ENCODE data around the gene EPHB1. TPM values are rescaled to one million over a fixed set of nuclear protein-coding genes. Genes with fewer than 3 reads are reported as not detected.

Gene EPHB1
- polyA plus RNA-seq, 1 of the 3 experiments (the other 2 are of a cell fraction) = 1.2 TPM

- H3K79me2 ChIP-seq (ENCODE audit: insufficient read depth) = no peaks in the 10 kb centered on the region
- no peaks in the 10 kb centered on the region for H3K27me3 ChIP-seq (ENCODE audit: insufficient read depth)
- no peak overlapping the region for H3K4me2 ChIP-seq
- no peak overlapping the region for H2AFZ ChIP-seq (ENCODE audit: low read depth)
- no peak overlapping the region for H3K9ac ChIP-seq
- WGBS (ENCODE audit: low lambda C conversion rate) = 41% methylated on average over 2 of the region's 2 CpGs
- no peak overlapping the region for H3K4me3 ChIP-seq (ENCODE audit: low read depth in 2 of 2, low read length in 1 of 2)
- ChIA-PET CTCF (interaction anchor here (1.6 kb wide), 1 partner anchor 305 kb away, joined by 4 read pairs; no protein-coding TSS in a partner anchor), POLR2A (no interaction called here)
- TF ChIP-seq SMC3 (IDR thresholded peaks at IDR 0.05; ENCODE audit: low read depth, low read length) = no peak
- no peak for TF ChIP-seq RFX5 (IDR thresholded peaks at IDR 0.05; ENCODE audit: low read length)
- TF ChIP-seq RAD21 (IDR thresholded peaks at IDR 0.05; ENCODE audit: low read length) = no peak
- TF ChIP-seq EZH2phosphoT487 (IDR thresholded peaks at IDR 0.05; ENCODE audit: borderline replicate concordance, low read depth) = no peak
- no peak for TF ChIP-seq CHD2 (IDR thresholded peaks at IDR 0.05; ENCODE audit: low read length, partially characterized antibody)
- TF ChIP-seq FOXJ3 (CRISPR knock-in tag; IDR thresholded peaks at IDR 0.05) = no peak
- no peaks in the 10 kb centered on the region for H3K9me3 ChIP-seq
- H3F3A ChIP-seq (replicated peaks; ENCODE audit: insufficient read depth) = no peaks in the 10 kb centered on the region
- no peaks in the 10 kb centered on the region for H3K9me2 ChIP-seq
- H3K27ac ChIP-seq (ENCODE audit: low read depth in 2 of 2, low read length in 1 of 2) = no peak overlapping the region
- peaks cover 3% of the 10 kb centered on the region; the same call in 1 of the 2 replicates for H4K20me1 ChIP-seq (ENCODE audit: insufficient read depth)
- no peaks in the 10 kb centered on the region for H3K36me3 ChIP-seq (replicated peaks in 1 of 2; ENCODE audit: control insufficient read depth in 1 of 2, insufficient read depth in 2 of 2, low read length in 1 of 2)
- no peak for DNase-seq
- peaks cover 0 to 15% of the 10 kb centered on the region in 2 experiments; a peak in 2 of 4 replicates for H3K4me1 ChIP-seq (ENCODE audit: control insufficient read depth in 1 of 2, insufficient read depth in 2 of 2, low read depth in 1 of 2, low read length in 1 of 2)
Observed at GRCh38 chr3:134905647-134905935, 110.5 kb downstream of the EPHB1 start.

- TF ChIP-seq CTCF (IDR thresholded peaks at IDR 0.05) = no peak
- no peak for TF ChIP-seq PBX3 (IDR thresholded peaks at IDR 0.05)
- TF ChIP-seq CHD2 (IDR thresholded peaks at IDR 0.05; ENCODE audit: low read length, partially characterized antibody) = no peak
- no peak for TF ChIP-seq TEAD4 (IDR thresholded peaks at IDR 0.05; ENCODE audit: borderline replicate concordance, insufficient read depth)
- TF ChIP-seq, protein P1, sequence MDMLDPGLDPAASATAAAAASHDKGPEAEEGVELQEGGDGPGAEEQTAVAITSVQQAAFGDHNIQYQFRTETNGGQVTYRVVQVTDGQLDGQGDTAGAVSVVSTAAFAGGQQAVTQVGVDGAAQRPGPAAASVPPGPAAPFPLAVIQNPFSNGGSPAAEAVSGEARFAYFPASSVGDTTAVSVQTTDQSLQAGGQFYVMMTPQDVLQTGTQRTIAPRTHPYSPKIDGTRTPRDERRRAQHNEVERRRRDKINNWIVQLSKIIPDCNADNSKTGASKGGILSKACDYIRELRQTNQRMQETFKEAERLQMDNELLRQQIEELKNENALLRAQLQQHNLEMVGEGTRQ (IDR thresholded peaks at IDR 0.05; ENCODE audit: borderline replicate concordance, low read depth, low read length) = no peak
- TF ChIP-seq MEF2A (IDR thresholded peaks at IDR 0.05; ENCODE audit: borderline replicate concordance, low read depth) = no peak
- no peak for TF ChIP-seq NFIC (IDR thresholded peaks at IDR 0.05; ENCODE audit: borderline replicate concordance)
- TF ChIP-seq TCF12 (IDR thresholded peaks at IDR 0.05) = no peak
- no peak for TF ChIP-seq USF1 (IDR thresholded peaks at IDR 0.05; ENCODE audit: borderline replicate concordance, low read depth)
- TF ChIP-seq NRF1 (IDR thresholded peaks at IDR 0.05; ENCODE audit: low read depth, low read length) = no peak
- no peaks in the 10 kb centered on the region for H3K9me3 ChIP-seq
- no peak overlapping the region for H3K4me3 ChIP-seq (ENCODE audit: low read depth in 2 of 2, low read length in 1 of 2)
- H3K9me2 ChIP-seq = no peaks in the 10 kb centered on the region
- peaks cover 0 to 9% of the 10 kb centered on the region in 2 experiments; a peak in 1 of 4 replicates for H3K4me1 ChIP-seq (ENCODE audit: control insufficient read depth in 1 of 2, insufficient read depth in 2 of 2, low read depth in 1 of 2, low read length in 1 of 2)
- ChIA-PET POLR2A (no interaction called here), CTCF (no interaction called here)
- no peak for DNase-seq
- H3F3A ChIP-seq (replicated peaks; ENCODE audit: insufficient read depth) = no peaks in the 10 kb centered on the region
- no peaks in the 10 kb centered on the region for H3K27me3 ChIP-seq (ENCODE audit: insufficient read depth)
- 0 out of 2 replicates have a peak, but pooled peaks cover 2% of the 10 kb centered on the region for H4K20me1 ChIP-seq (ENCODE audit: insufficient read depth)
- H3K36me3 ChIP-seq (replicated peaks in 1 of 2; ENCODE audit: control insufficient read depth in 1 of 2, insufficient read depth in 2 of 2, low read length in 1 of 2) = no peaks in the 10 kb centered on the region
- H2AFZ ChIP-seq (ENCODE audit: low read depth) = no peak overlapping the region
- WGBS (ENCODE audit: low lambda C conversion rate) = 31% methylated on average over 2 of the region's 2 CpGs
- H3K79me2 ChIP-seq (ENCODE audit: insufficient read depth) = no peaks in the 10 kb centered on the region
- no peak overlapping the region for H3K27ac ChIP-seq (ENCODE audit: low read depth in 2 of 2, low read length in 1 of 2)
- H3K9ac ChIP-seq = no peak overlapping the region
- no peak overlapping the region for H3K4me2 ChIP-seq
Observed at GRCh38 chr3:134908271-134908670, 113.2 kb downstream of the EPHB1 start.
